ENCODE results near the gene OR10X1.

DNA sequence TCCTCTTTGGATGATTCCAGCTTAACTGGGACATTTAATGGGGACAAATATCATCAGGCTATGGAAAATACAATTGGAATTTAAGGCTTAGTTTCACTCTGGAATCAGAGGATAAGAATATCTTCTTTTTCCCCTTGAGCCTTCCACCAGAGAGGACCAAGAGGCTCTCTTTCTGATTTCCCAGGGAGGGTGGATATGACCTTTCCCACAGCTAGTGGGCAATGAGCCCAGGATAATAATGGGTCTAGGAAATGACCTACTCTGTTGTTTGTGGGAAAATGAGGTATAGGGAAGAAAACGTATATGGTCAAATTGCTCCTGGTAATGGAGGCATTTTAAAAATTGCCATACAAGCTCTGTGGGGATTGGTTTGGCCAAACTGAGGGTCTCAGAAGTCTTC, 27.4 kb downstream of the OR10X1 start:
- no peak for TF ChIP-seq POLR2AphosphoS5 (IDR thresholded peaks at IDR 0.05)
- TF ChIP-seq, protein P1, sequence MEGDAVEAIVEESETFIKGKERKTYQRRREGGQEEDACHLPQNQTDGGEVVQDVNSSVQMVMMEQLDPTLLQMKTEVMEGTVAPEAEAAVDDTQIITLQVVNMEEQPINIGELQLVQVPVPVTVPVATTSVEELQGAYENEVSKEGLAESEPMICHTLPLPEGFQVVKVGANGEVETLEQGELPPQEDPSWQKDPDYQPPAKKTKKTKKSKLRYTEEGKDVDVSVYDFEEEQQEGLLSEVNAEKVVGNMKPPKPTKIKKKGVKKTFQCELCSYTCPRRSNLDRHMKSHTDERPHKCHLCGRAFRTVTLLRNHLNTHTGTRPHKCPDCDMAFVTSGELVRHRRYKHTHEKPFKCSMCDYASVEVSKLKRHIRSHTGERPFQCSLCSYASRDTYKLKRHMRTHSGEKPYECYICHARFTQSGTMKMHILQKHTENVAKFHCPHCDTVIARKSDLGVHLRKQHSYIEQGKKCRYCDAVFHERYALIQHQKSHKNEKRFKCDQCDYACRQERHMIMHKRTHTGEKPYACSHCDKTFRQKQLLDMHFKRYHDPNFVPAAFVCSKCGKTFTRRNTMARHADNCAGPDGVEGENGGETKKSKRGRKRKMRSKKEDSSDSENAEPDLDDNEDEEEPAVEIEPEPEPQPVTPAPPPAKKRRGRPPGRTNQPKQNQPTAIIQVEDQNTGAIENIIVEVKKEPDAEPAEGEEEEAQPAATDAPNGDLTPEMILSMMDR (IDR thresholded peaks at IDR 0.05), result no peak
- TF ChIP-seq EP300 (IDR thresholded peaks at IDR 0.05; ENCODE audit: low read depth), result no peak
- no peak for TF ChIP-seq POLR2A (IDR thresholded peaks at IDR 0.05)
